CD4-positive, alpha-beta memory T cell (primary cell): ENCODE measurements around the gene EIF3B. TPM values are rescaled to one million over a fixed set of nuclear protein-coding genes. Genes with fewer than 3 reads are reported as not detected.
"Not testable (repeated sequence)": the region's sequence is repeated elsewhere in the genome, so short reads cannot be mapped to it uniquely, and the experiment has no call there.

ENCODE experiments used
- CTCF ChIA-PET: fragments of 350-600 bp; sonication (Branson Sonifier 250); formaldehyde crosslinking; loops from one replicate; lab custom pipeline; 2021; ENCODE audit warnings: inconsistent platforms; ENCODE audit not compliant: partially characterized antibody; lab: Charles Lee
- POLR2A ChIA-PET: fragments of 350-600 bp; sonication (Branson Sonifier 250); formaldehyde crosslinking; loops from one replicate; lab custom pipeline; 2021; ENCODE audit not compliant: partially characterized antibody; lab: Charles Lee
- DNase-seq, 5 donors: peaks; one replicate each; pipeline versions ENCODE4 v3.0.0 to v3.0.0-alpha.2; 2020 to 2022; ENCODE audit warnings: mixed read lengths in 1 of 5
- H3K27ac ChIP-seq: one replicate; pipeline ENCODE4 v1.7.0; 2013; ENCODE audit warnings: low read depth, low read length
- H3K27me3 ChIP-seq: 2 replicates; pipeline ENCODE4 v1.7.0; 2013; ENCODE audit warnings: mild to moderate bottlenecking, low read length, moderate library complexity; ENCODE audit not compliant: insufficient read depth
- H3K36me3 ChIP-seq: 2 replicates; pipeline ENCODE4 v1.7.0; 2013; ENCODE audit warnings: mild to moderate bottlenecking, low read length, moderate library complexity; ENCODE audit not compliant: insufficient read depth
- H3K4me1 ChIP-seq: 2 replicates; pipeline ENCODE4 v1.7.0; 2013; ENCODE audit warnings: mild to moderate bottlenecking, low read length, moderate library complexity; ENCODE audit not compliant: insufficient read depth
- H3K4me3 ChIP-seq, 2 donors: one replicate each; pipeline ENCODE4 v1.7.0; 2013; ENCODE audit warnings: low read length in 2 of 2, mild to moderate bottlenecking in 1 of 2
- H3K9me3 ChIP-seq, 2 donors: one replicate each; pipeline ENCODE4 v1.7.0; 2013; ENCODE audit warnings: low read length in 2 of 2, control low read depth in 1 of 2; ENCODE audit not compliant: control insufficient read depth in 1 of 2
- H3K27ac Mint-ChIP-seq, 7 donors: one replicate each; pipeline ENCODE4 v1.8.0; 2020 to 2021; ENCODE audit warnings: mixed read lengths in 7 of 7, mild to moderate bottlenecking in 6 of 7, inconsistent platforms in 3 of 7, moderate library complexity in 3 of 7
- H3K27me3 Mint-ChIP-seq, 2 donors: one replicate each; pipeline ENCODE4 v1.8.0; 2020 to 2021; ENCODE audit warnings: mixed read lengths in 2 of 2
- H3K36me3 Mint-ChIP-seq, 2 donors: one replicate each; pipeline ENCODE4 v1.8.0; 2020 to 2021; ENCODE audit warnings: mixed read lengths in 2 of 2, inconsistent platforms in 1 of 2, mild to moderate bottlenecking in 1 of 2
- H3K4me1 Mint-ChIP-seq, 4 donors: one replicate each; pipeline ENCODE4 v1.8.0; 2020 to 2021; ENCODE audit warnings: mixed read lengths in 4 of 4, mild to moderate bottlenecking in 1 of 4
- H3K4me3 Mint-ChIP-seq, 8 donors: one replicate each; pipeline ENCODE4 v1.8.0; 2020 to 2021; ENCODE audit warnings: mixed read lengths in 8 of 8, mild to moderate bottlenecking in 7 of 8, moderate library complexity in 6 of 8, inconsistent platforms in 3 of 8
- H3K9me3 Mint-ChIP-seq, 8 donors: one replicate each; pipeline ENCODE4 v1.8.0; 2020 to 2021; ENCODE audit warnings: mixed read lengths in 8 of 8, mild to moderate bottlenecking in 5 of 8, inconsistent platforms in 3 of 8, moderate library complexity in 1 of 8
- intact Hi-C: fragments of 100-400 bp; cut with micrococcal nuclease; formaldehyde crosslinking; loops from one replicate; pipeline ENCODE4 v1.15.1; 2023
- polyA plus RNA-seq, 2 donors: library from polyadenylated mRNA; unstranded; fragments of 300-500 nt; fragmentation: Illumina TruSeq; gene quantifications; one replicate each; pipeline ENCODE4 v1.2.3, GENCODE V29; 2021
- total RNA-seq, 2 experiments: library from RNA; stranded (reverse); gene quantifications; one replicate each; pipeline ENCODE4 v1.2.3, GENCODE V29; 2021

EIF3B gene
- total and polyA plus RNA-seq, 4 experiments from 2014 or later: 78.7 to 138 (median 131) TPM

- H3K4me3 ChIP-seq, H3K9me3 ChIP-seq, H3K27me3 Mint-ChIP-seq, H3K4me3 Mint-ChIP-seq, H3K9me3 Mint-ChIP-seq, H3K4me1 Mint-ChIP-seq, H3K36me3 Mint-ChIP-seq, H3K36me3 ChIP-seq, H3K27ac ChIP-seq, H3K4me1 ChIP-seq, DNase-seq, H3K27me3 ChIP-seq, POLR2A ChIA-PET: not testable (repeated sequence)
- CTCF ChIA-PET: interaction anchor here (0.6 to 2.0 kb wide), 18 partner anchors 8 to 788 kb away, joined by 3 to 11 read pairs (median 3); no protein-coding TSS in a partner anchor
- intact Hi-C loops: loop anchor here (1.0 to 5.0 kb wide), 3 partner anchors 245 to 768 kb away; no protein-coding TSS in a partner anchor
- peak overlapping the region in 4 of 7 donors; percentile 35 to 78 (median 66) for H3K27ac Mint-ChIP-seq
Measured at GRCh38 chr7:2347351-2348063, 7.1 kb upstream of the EIF3B start.

- Histone ChIP-seq H3K27ac (no peak overlapping the region), H3K4me1 (peaks cover 11% of the 10 kb centered on the region), H3K27me3 (no peaks in the 10 kb centered on the region), H3K4me3 (no peak overlapping the region), H3K9me3 (no peaks in the 10 kb centered on the region), H3K36me3 (no peaks in the 10 kb centered on the region)
- DNase-seq: no peak
- Mint-ChIP-seq H3K27me3 (no peaks in the 10 kb centered on the region), H3K9me3 (no peaks in the 10 kb centered on the region), H3K36me3 (peaks cover 0 to 6% of the 10 kb centered on the region in 2 donors), H3K4me1 (peaks cover 4 to 18% (median 14%) of the 10 kb centered on the region in 4 donors), H3K27ac (no peak overlapping the region), H3K4me3 (no peak overlapping the region)
- intact Hi-C loops: no loop called here
- CTCF ChIA-PET: interaction anchor here (1.3 kb wide), 1 partner anchor 687 kb away, joined by 3 read pairs; no protein-coding TSS in a partner anchor
- POLR2A ChIA-PET: no interaction called here
Measured at GRCh38 chr7:2350055-2350454, 4.6 kb upstream of the EIF3B start.

GRCh38 chr7:2350861-2351260 lies 3.8 kb upstream of the EIF3B start:
- ChIA-PET CTCF (no interaction called here), POLR2A (no interaction called here)
- intact Hi-C loops: no loop called here
- H3K27me3 ChIP-seq: no peaks in the 10 kb centered on the region
- H3K27ac ChIP-seq: no peak overlapping the region
- H3K4me1 ChIP-seq: peaks cover 17% of the 10 kb centered on the region
- Mint-ChIP-seq H3K27me3 (no peaks in the 10 kb centered on the region), H3K27ac (no peak overlapping the region), H3K4me3 (no peak overlapping the region), H3K36me3 (peaks cover 0 to 6% of the 10 kb centered on the region in 2 donors), H3K9me3 (no peaks in the 10 kb centered on the region), H3K4me1 (peaks cover 5 to 22% (median 16%) of the 10 kb centered on the region in 4 donors)
- no peaks in the 10 kb centered on the region for H3K9me3 ChIP-seq
- no peaks in the 10 kb centered on the region for H3K36me3 ChIP-seq
- no peak overlapping the region for H3K4me3 ChIP-seq
- DNase-seq: no peak

- Histone ChIP-seq H3K4me3 (peak overlapping the region; percentile 68 to 72), H3K4me1 (peaks cover 37% of the 10 kb centered on the region), H3K9me3 (no peaks in the 10 kb centered on the region), H3K27me3 (no peaks in the 10 kb centered on the region), H3K27ac (peak overlapping the region; percentile 95), H3K36me3 (no peaks in the 10 kb centered on the region)
- Mint-ChIP-seq H3K36me3 (peaks cover 5 to 15% of the 10 kb centered on the region in 2 donors), H3K4me3 (peak overlapping the region; percentile 89 to 98 (median 95)), H3K27me3 (no peaks in the 10 kb centered on the region), H3K9me3 (no peaks in the 10 kb centered on the region), H3K4me1 (peaks cover 11 to 39% (median 29%) of the 10 kb centered on the region in 4 donors), H3K27ac (peak overlapping the region; percentile 99 to 100 (median 100))
- intact Hi-C loops: no loop called here
- ChIA-PET POLR2A (interaction anchor here (0.7 to 3.4 kb wide), 16 partner anchors 11 to 1522 kb away, joined by 3 to 52 read pairs (median 4); partner anchors contain the start of genes CHST12, MAD1L1, MICALL2 and PSMG3), CTCF (interaction anchor here (1.7 kb wide), 1 partner anchor 78 kb away, joined by 4 read pairs; no protein-coding TSS in a partner anchor)
- DNase-seq: no peak
Measured at GRCh38 chr7:2353113-2353935, 1.3 kb upstream of the EIF3B start.

- DNase-seq: peak in 2 of 5 donors; percentile 89 to 92
- Histone ChIP-seq H3K36me3 (no peaks in the 10 kb centered on the region), H3K9me3 (no peaks in the 10 kb centered on the region), H3K4me1 (peaks cover 41% of the 10 kb centered on the region), H3K27me3 (no peaks in the 10 kb centered on the region), H3K27ac (peak overlapping the region; percentile 95), H3K4me3 (peak overlapping the region; percentile 68 to 72)
- H3K9me3 Mint-ChIP-seq: no peaks in the 10 kb centered on the region
- H3K4me3 Mint-ChIP-seq: peak overlapping the region; percentile 89 to 98 (median 95)
- peak overlapping the region; percentile 99 to 100 (median 100) for H3K27ac Mint-ChIP-seq
- POLR2A ChIA-PET: interaction anchor here (0.6 to 3.4 kb wide), 20 partner anchors 10 to 1522 kb away, joined by 3 to 52 read pairs (median 4); partner anchors contain the start of genes CHST12, MAD1L1, MICALL2 and PSMG3
- CTCF ChIA-PET: interaction anchor here (1.7 kb wide), 1 partner anchor 78 kb away, joined by 4 read pairs; no protein-coding TSS in a partner anchor
- no peaks in the 10 kb centered on the region for H3K27me3 Mint-ChIP-seq
- H3K4me1 Mint-ChIP-seq: peaks cover 11 to 43% (median 30%) of the 10 kb centered on the region in 4 donors
- intact Hi-C loops: loop anchor here (1.0 kb wide), 4 partner anchors 40 to 850 kb away; partner anchors contain the start of genes CHST12, INTS1, MAD1L1 and SNX8
- H3K36me3 Mint-ChIP-seq: peaks cover 5 to 15% of the 10 kb centered on the region in 2 donors
Measured at GRCh38 chr7:2353936-2354185, 766 bp upstream of the EIF3B start.

GRCh38 chr7:2354939-2355704 lies 495 bp downstream of the EIF3B start:
- H3K27me3 ChIP-seq: no peaks in the 10 kb centered on the region
- Mint-ChIP-seq H3K27me3 (no peaks in the 10 kb centered on the region), H3K27ac (peak overlapping the region in 6 of 7 donors; percentile 60 to 100 (median 82)), H3K4me3 (peak overlapping the region; percentile 85 to 98 (median 94)), H3K4me1 (peaks cover 23 to 55% (median 42%) of the 10 kb centered on the region in 4 donors), H3K9me3 (no peaks in the 10 kb centered on the region), H3K36me3 (peaks cover 8 to 27% of the 10 kb centered on the region in 2 donors)
- intact Hi-C loops: loop anchor here (1.0 kb wide), 4 partner anchors 41 to 851 kb away; partner anchors contain the start of genes CHST12, INTS1, MAD1L1 and SNX8
- POLR2A ChIA-PET: interaction anchor here (1.0 to 3.4 kb wide), 11 partner anchors 9 to 896 kb away, joined by 3 to 52 read pairs (median 4); partner anchors contain the start of genes CHST12, MICALL2 and PSMG3
- H3K36me3 ChIP-seq: peaks cover under 1% of the 10 kb centered on the region
- no peaks in the 10 kb centered on the region for H3K9me3 ChIP-seq
- peak overlapping the region; percentile 68 to 90 for H3K4me3 ChIP-seq
- H3K4me1 ChIP-seq: peaks cover 54% of the 10 kb centered on the region
- peak overlapping the region; percentile 95 for H3K27ac ChIP-seq
- DNase-seq: peak in 1 of 5 donors; percentile 16
- CTCF ChIA-PET: interaction anchor here (0.8 to 1.9 kb wide), 6 partner anchors 7 to 776 kb away, joined by 3 to 4 read pairs (median 4); partner anchors contain the start of gene CHST12
